Prostate gland (tissue), 2 donors: Measurements from ENCODE around the gene MDH1B. TPM values are rescaled to one million over a fixed set of nuclear protein-coding genes. Genes with fewer than 3 reads are reported as not detected.

Source experiments
- DNase-seq: peaks from one replicate; pipeline ENCODE4 v3.0.0-alpha.2; 2019; ENCODE audit warnings: low spot score
- H3K27ac ChIP-seq, 2 donors: fragments of 200-600 bp; sonication (generic); 2 replicates each; pipeline ENCODE4 v1.5.1; 2017 to 2019
- H3K27me3 ChIP-seq: fragments of 200-600 bp; sonication (generic); replicated peaks from 2 replicates; pipeline ENCODE4 v1.5.1; 2019; ENCODE audit not compliant: insufficient read depth
- H3K36me3 ChIP-seq, 2 donors: fragments of 200-600 bp; sonication (generic); 1 replicate in 1 of 2; 2 replicates in 1 of 2; pipeline versions ENCODE4 v1.5.1 to v1.8.1; 2017 to 2019
- H3K4me1 ChIP-seq: fragments of 200-600 bp; sonication (generic); replicated peaks from 2 replicates; pipeline ENCODE4 v1.5.1; 2019
- H3K4me3 ChIP-seq, 2 donors: fragments of 200-600 bp; sonication (generic); 2 replicates each; pipeline ENCODE4 v1.5.1; 2017 to 2019
- H3K9me3 ChIP-seq: fragments of 200-600 bp; sonication (generic); 2 replicates; pipeline ENCODE4 v1.5.1; 2017
- CTCF ChIP-seq, 4 experiments: fragments of 200-600 bp in 2 of 4; fragments of 450-650 bp in 2 of 4; sonication (generic) in 2 of 4; IDR thresholded peaks; 1 replicate in 3 of 4; 2 replicates in 1 of 4; pipeline ENCODE4 v1.5.1; 2016 to 2019; ENCODE audit warnings: antibody characterized with exemption in 4 of 4, mild to moderate bottlenecking in 2 of 4, moderate library complexity in 2 of 4
- POLR2A ChIP-seq: fragments of 450-650 bp; IDR thresholded peaks from one replicate; pipeline ENCODE4 v1.6.1; 2016; ENCODE audit warnings: antibody characterized with exemption, mild to moderate bottlenecking
- POLR2AphosphoS5 ChIP-seq: sonication (generic); formaldehyde crosslinking; IDR thresholded peaks from one replicate; pipeline ENCODE4 v1.6.1; 2017; ENCODE audit warnings: antibody characterized with exemption
- WGBS: methylation state at CpG from one replicate; pipeline ENCODE4 v1.1.5; 2018; 5-methylcytosine and 5-hydroxymethylcytosine counted together
- intact Hi-C: fragments of 100-400 bp; cut with DNase I; formaldehyde crosslinking; loops from one replicate; pipeline ENCODE4 v1.14.2; 2022
- total RNA-seq, 2 donors: library from RNA; depleted of rRNA; stranded (reverse); fragments of >200 nt; gene quantifications; one replicate each; pipeline ENCODE4 v1.1.0, GENCODE V29; 2016

Gene MDH1B
- total RNA-seq, 2 donors from 2014 or later, result 0.82 to 6.2 TPM

GRCh38 chr2:206798000-206798399 lies 32.9 kb upstream of the MDH1B start:
- H3K27ac ChIP-seq, result no peak overlapping the region
- no peaks in the 10 kb centered on the region for H3K4me1 ChIP-seq
- intact Hi-C loops, result no loop called here
- no peak overlapping the region for H3K4me3 ChIP-seq
- H3K9me3 ChIP-seq, result no peaks in the 10 kb centered on the region
- no peaks in the 10 kb centered on the region for H3K27me3 ChIP-seq
- TF ChIP-seq CTCF (IDR thresholded peaks at IDR 0.05) (no peak), POLR2A (no peak), POLR2AphosphoS5 (no peak)
- no peak for DNase-seq
- 84% methylated on average over 5 of the region's 5 CpGs for WGBS
- H3K36me3 ChIP-seq, result no peaks in the 10 kb centered on the region

- Histone ChIP-seq H3K4me1 (no peaks in the 10 kb centered on the region), H3K36me3 (no peaks in the 10 kb centered on the region), H3K9me3 (no peaks in the 10 kb centered on the region), H3K4me3 (no peak overlapping the region), H3K27me3 (no peaks in the 10 kb centered on the region), H3K27ac (no peak overlapping the region)
- DNase-seq, result no peak
- TF ChIP-seq CTCF (IDR thresholded peaks at IDR 0.05) (no peak), POLR2AphosphoS5 (no peak), POLR2A (no peak)
- intact Hi-C loops, result no loop called here
- WGBS, result 82% methylated on average over 4 of the region's 4 CpGs
These were observed 32.2 kb upstream of the MDH1B start for GRCh38 chr2:206797376-206797775.

- Histone ChIP-seq H3K36me3 (no peaks in the 10 kb centered on the region), H3K9me3 (no peaks in the 10 kb centered on the region)
- intact Hi-C loops, result no loop called here
These were observed 27.5 kb upstream of the MDH1B start for GRCh38 chr2:206792645-206793044.

GRCh38 chr2:206790311-206790935 lies 25.3 kb upstream of the MDH1B start:
- H3K4me3 ChIP-seq, result no peak overlapping the region
- H3K4me1 ChIP-seq, result no peaks in the 10 kb centered on the region
- peaks cover 0 to 3% of the 10 kb centered on the region in 2 donors for H3K36me3 ChIP-seq
- H3K27ac ChIP-seq, result no peak overlapping the region
- 75% methylated on average over 3 of the region's 3 CpGs for WGBS
- intact Hi-C loops, result no loop called here
- no peak for TF ChIP-seq CTCF (IDR thresholded peaks at IDR 0.05)
- TF ChIP-seq POLR2A, result no peak
- no peak for TF ChIP-seq POLR2AphosphoS5
- no peaks in the 10 kb centered on the region for H3K9me3 ChIP-seq
- no peak for DNase-seq
- H3K27me3 ChIP-seq, result no peaks in the 10 kb centered on the region

More at GRCh38 chr2:206792645-206793044, 27.5 kb upstream of the MDH1B start:
- Histone ChIP-seq H3K27me3 (no peaks in the 10 kb centered on the region), H3K27ac (no peak overlapping the region), H3K4me1 (no peaks in the 10 kb centered on the region), H3K4me3 (no peak overlapping the region)
- DNase-seq, result no peak
- TF ChIP-seq POLR2A, result no peak
- TF ChIP-seq CTCF (IDR thresholded peaks at IDR 0.05), result no peak
- no peak for TF ChIP-seq POLR2AphosphoS5
- 77% methylated on average over 5 of the region's 5 CpGs for WGBS
